ENCODE measurements around the gene HMCN2. TPM values are rescaled to one million over a fixed set of nuclear protein-coding genes. Genes with fewer than 3 reads are reported as not detected.
"Not testable (repeated sequence)": the region's sequence is repeated elsewhere in the genome, so short reads cannot be mapped to it uniquely, and the experiment has no call there.

HMCN2 gene
- total RNA-seq, 6 experiments from 2014 or later: 0.31 to 2.0 (median 1.1) TPM

DNA sequence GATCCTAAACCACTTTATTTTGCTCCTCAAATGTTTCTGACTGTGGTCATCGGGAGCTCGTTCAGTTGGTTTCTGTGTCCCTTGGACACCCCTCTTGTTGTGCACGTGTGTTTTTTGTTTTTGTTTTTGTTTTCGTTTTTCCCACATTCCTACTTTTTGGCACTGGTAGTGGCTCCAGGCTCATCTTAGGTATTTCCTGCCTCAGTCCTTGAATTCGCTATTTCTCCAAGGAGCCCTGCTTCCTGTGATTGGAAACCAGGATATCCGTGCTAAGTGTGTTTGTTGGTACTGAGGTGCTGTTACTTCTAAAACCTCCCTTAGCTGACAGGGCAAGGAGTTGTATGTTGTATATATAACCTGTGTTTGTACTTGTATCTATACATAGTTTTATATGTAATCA lies 5.9 kb downstream of the HMCN2 start:
- ATAC-seq (peak; percentile 23 to 70 (median 60)), DNase-seq (no peak)
- 56% methylated on average over 6 of the region's 6 CpGs for WGBS (ENCODE audit: insufficient coverage, low coverage, low lambda C conversion rate, missing lambda C conversion rate)
- Histone ChIP-seq H3K27ac (no peak overlapping the region), H3K9me3 (no peaks in the 10 kb centered on the region), H3K27me3 (no peaks in the 10 kb centered on the region), H3K4me1 (no peaks in the 10 kb centered on the region), H3K36me3 (no peaks in the 10 kb centered on the region), H3K4me3 (no peak overlapping the region)
- intact Hi-C loops (cut with DNase I): no loop called here
- TF ChIP-seq POLR2A (IDR thresholded peaks at IDR 0.05): no peak
- TF ChIP-seq, protein P1, sequence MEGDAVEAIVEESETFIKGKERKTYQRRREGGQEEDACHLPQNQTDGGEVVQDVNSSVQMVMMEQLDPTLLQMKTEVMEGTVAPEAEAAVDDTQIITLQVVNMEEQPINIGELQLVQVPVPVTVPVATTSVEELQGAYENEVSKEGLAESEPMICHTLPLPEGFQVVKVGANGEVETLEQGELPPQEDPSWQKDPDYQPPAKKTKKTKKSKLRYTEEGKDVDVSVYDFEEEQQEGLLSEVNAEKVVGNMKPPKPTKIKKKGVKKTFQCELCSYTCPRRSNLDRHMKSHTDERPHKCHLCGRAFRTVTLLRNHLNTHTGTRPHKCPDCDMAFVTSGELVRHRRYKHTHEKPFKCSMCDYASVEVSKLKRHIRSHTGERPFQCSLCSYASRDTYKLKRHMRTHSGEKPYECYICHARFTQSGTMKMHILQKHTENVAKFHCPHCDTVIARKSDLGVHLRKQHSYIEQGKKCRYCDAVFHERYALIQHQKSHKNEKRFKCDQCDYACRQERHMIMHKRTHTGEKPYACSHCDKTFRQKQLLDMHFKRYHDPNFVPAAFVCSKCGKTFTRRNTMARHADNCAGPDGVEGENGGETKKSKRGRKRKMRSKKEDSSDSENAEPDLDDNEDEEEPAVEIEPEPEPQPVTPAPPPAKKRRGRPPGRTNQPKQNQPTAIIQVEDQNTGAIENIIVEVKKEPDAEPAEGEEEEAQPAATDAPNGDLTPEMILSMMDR (IDR thresholded peaks at IDR 0.05): no peak

DNA sequence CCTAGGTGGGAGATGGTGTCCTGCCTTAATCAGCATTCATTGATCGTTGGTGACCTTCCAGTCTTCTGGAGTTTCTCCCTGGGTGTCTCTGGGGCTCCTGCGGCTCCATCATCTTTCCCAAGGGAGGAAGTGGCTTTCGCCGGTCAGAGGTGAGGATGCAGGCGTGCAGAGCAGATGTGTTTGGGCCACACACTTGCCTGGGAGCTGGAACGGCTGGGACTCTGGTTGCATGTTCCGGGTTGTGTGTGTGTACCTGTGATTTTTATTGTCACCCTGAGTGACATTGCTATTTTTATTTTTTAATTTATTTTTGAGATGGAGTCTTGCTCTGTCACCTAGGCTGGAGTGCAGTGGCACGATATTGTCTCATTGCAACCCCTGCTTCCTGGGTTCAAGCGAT lies 9.6 kb downstream of the HMCN2 start:
- H3K4me3 ChIP-seq: no peak overlapping the region
- DNase-seq (no peak), ATAC-seq (no peak)
- H3K27ac ChIP-seq: no peak overlapping the region
- WGBS (ENCODE audit: insufficient coverage, low coverage, low lambda C conversion rate, missing lambda C conversion rate): 84% methylated on average over 9 of the region's 9 CpGs
- H3K27me3 ChIP-seq: no peaks in the 10 kb centered on the region
- H3K4me1 ChIP-seq: no peaks in the 10 kb centered on the region
- intact Hi-C loops (cut with DNase I): no loop called here
- TF ChIP-seq, protein P1 (IDR thresholded peaks at IDR 0.05): no peak
- TF ChIP-seq POLR2A (IDR thresholded peaks at IDR 0.05): no peak
- no peaks in the 10 kb centered on the region for H3K36me3 ChIP-seq
- no peaks in the 10 kb centered on the region for H3K9me3 ChIP-seq

DNA sequence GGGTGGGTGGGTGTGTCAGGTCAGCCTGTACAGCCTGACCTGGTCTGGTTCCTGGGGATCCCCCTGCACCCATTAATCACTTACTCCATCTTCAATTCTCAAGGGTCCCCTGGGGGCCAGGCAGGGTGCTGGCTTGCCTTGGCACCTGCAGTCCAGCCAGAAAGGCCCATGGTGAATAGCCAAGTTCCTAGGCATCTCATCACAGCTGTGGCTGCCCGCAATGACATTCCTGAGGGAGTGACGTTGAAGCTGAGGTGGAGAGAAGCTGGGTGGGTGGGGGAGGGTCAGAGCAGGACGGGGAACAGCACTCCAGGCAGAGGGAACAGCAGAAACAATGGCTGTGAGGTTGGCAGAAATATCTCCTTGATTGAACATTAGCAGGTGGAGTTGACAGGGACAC lies 10.6 kb downstream of the HMCN2 start:
- Histone ChIP-seq H3K9me3 (no peaks in the 10 kb centered on the region), H3K27me3 (no peaks in the 10 kb centered on the region), H3K4me3 (no peak overlapping the region), H3K36me3 (no peaks in the 10 kb centered on the region), H3K4me1 (no peaks in the 10 kb centered on the region), H3K27ac (no peak overlapping the region)
- no peak for TF ChIP-seq POLR2A (IDR thresholded peaks at IDR 0.05)
- TF ChIP-seq, protein P1 (IDR thresholded peaks at IDR 0.05): no peak
- intact Hi-C loops (cut with DNase I): no loop called here
- ATAC-seq (no peak), DNase-seq (no peak)
- WGBS (ENCODE audit: insufficient coverage, low coverage, low lambda C conversion rate, missing lambda C conversion rate): 69% methylated on average over 3 of the region's 3 CpGs

- TF ChIP-seq, protein P1 (IDR thresholded peaks at IDR 0.05): no peak
- TF ChIP-seq POLR2A (IDR thresholded peaks at IDR 0.05): no peak
- ATAC-seq (peak in 1 of 4 donors; percentile 30), DNase-seq (peak in 1 of 3 donors; percentile 36)
- no peaks in the 10 kb centered on the region for H3K36me3 ChIP-seq
- no CpG with 5 or more reads among the region's 11 CpGs for WGBS (ENCODE audit: insufficient coverage, low coverage, low lambda C conversion rate, missing lambda C conversion rate)
- no peaks in the 10 kb centered on the region for H3K4me1 ChIP-seq
- H3K27ac ChIP-seq: no peak overlapping the region
- intact Hi-C loops (cut with DNase I): no loop called here
- no peaks in the 10 kb centered on the region for H3K9me3 ChIP-seq
- H3K4me3 ChIP-seq: no peak overlapping the region
- no peaks in the 10 kb centered on the region for H3K27me3 ChIP-seq
Observed at GRCh38 chr9:130276955-130277354, 11.4 kb downstream of the HMCN2 start.

DNA sequence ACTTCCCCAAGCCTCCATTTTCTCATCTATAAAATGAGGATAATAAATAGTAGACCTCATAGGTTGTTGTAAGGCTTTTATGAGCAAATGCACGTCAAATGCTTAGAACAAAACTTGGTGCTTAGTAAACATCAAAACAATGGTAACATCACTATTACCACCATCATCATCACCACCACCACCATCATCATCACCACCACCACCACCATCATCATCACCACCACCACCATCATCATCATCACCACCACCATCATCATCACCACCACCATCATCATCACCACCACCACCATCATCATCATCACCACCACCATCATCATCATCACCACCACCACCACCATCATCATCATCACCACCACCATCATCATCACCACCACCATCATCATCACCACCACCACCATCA lies 12.0 kb downstream of the HMCN2 start:
- intact Hi-C loops (cut with DNase I): not testable (repeated sequence)

More for the DNA sequence above, 12.0 kb downstream of the HMCN2 start:
- not testable (repeated sequence) for H3K4me1 ChIP-seq, H3K36me3 ChIP-seq, ATAC-seq, H3K27me3 ChIP-seq, H3K27ac ChIP-seq, H3K4me3 ChIP-seq, DNase-seq, H3K9me3 ChIP-seq
- 83% methylated on average over 1 of the region's 1 CpG for WGBS (ENCODE audit: insufficient coverage, low coverage, low lambda C conversion rate, missing lambda C conversion rate)

All from right lobe of liver (tissue), 6 donors.